Stimulated activated CD4-positive, alpha-beta T cell treated with anti-CD3 and anti-CD28 coated beads, Interleukin-12 subunit alpha, Interleukin-12 subunit beta, amount 100 ng/mL, for 48 hours (primary cell): ENCODE data around the gene ZNF439.
"Not testable (repeated sequence)": the region's sequence is repeated elsewhere in the genome, so short reads cannot be mapped to it uniquely, and the experiment has no call there.

Source experiments
- DNase-seq, 3 donors: peaks; one replicate each; pipeline ENCODE4 v3.0.0-alpha.2; 2020; ENCODE audit warnings: low read depth in 2 of 3, low spot score in 1 of 3

Gene ZNF439

DNA sequence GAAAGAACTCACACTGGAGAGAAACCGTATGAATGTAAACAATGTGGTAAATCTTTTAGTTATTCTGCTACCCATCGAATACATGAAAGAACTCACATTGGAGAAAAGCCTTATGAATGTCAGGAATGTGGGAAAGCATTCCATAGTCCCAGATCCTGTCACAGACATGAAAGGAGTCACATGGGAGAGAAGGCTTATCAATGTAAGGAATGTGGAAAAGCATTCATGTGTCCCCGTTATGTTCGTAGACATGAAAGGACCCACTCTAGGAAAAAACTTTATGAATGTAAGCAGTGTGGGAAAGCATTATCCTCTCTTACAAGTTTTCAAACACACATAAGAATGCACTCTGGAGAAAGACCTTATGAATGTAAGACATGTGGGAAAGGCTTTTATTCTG is 19.2 kb downstream of the ZNF439 start:
- not testable (repeated sequence) for DNase-seq

DNA sequence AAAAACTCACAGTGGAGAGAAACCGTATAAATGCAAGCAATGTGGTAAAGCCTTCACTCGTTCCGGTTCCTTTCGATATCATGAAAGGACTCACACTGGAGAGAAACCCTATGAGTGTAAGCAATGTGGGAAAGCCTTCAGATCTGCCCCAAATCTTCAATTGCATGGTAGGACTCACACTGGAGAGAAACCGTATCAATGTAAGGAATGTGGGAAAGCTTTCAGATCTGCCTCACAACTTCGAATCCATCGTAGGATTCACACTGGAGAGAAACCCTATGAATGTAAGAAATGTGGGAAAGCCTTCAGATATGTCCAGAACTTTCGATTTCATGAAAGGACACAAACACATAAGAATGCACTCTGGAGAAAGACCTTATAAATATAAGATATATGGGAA is 19.7 kb downstream of the ZNF439 start:
- no peak for DNase-seq

DNA sequence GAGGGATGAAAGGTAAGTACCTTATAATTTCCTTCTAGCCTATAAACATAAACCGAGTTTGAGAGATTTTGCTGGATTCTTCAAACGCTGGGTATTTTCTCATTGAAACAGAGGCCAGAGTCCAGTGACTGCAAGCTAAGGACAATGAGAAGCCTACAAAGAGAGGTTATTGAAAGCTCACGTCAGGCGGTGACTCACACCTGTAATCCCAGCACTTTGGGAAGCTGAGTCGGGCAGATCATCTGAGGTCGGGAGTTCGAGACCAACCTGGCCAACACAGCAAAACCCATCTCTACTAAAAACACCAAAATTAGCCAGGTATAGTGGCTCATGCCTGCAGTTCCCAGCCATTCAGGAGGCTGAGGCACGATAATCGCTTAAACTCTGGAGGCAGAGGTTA is 24.1 kb downstream of the ZNF439 start:
- no peak for DNase-seq

DNA sequence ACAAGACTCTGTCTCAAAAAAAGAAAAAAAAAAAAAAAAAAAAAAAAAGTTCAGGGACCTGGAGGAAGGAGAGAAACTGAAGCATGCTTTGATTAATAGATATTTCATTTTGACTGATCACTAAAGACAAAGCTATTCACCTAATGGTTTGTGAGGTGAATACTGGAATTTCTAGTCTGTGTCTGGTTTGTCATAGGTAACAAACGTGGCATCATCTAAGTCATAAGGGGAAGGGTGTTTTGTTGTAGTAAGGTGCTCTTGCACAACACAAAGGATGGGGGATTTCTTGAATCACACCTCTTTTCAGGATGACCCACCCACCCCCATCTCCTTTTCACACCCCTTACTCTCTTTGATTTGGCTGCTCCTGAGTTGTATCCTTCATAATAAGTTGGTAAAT is 25.2 kb downstream of the ZNF439 start:
- no peak for DNase-seq

DNA sequence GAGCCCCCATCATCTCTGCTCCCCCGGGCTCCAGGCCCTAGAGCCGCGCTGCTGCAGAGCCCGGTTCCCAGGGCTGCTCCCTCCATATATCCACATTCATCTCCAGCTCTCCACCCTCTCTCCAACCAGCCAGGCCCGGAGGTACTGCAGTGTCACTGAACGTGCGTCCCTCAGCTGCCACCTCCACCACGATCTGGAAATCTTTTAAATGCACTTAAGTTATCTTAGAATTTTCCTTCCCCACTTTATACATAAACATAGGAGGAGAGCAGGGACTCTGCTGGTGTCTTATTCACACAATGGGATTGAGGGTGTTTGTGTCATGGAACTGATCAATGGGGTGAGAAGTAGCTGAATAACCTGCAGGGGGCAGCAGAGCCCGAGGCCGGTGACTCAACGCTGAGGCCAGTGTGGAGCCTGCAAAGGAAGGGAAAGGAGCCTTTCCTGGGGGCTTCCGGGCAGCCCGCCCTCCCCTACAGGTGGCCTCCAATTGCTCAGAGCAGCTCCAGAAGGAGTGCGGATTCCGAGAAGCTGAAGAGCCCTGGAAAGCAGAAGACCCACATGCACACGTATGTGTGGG is 31.3 kb downstream of the ZNF439 start:
- DNase-seq = peak; percentile 31 to 47 (median 34)

DNA sequence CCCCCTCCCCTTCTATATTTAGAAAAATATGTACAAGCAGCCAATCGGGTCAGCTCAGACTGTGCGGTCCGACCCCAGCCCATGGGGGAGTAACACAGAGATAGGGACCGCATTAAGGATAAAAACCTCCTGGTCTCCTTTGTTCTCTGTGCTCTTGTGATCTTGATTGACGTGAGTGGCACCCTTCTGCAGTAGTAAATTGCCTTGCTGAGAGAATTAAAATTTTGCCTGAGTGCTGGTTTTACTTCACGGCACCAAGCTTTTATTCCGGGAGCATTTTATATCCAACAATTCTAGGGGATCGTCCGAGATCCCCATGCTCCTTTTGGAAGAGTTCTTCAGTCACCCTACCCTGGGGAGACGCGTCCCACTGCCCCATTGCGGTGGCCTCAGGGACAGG is 32.1 kb downstream of the ZNF439 start:
- no peak for DNase-seq

DNA sequence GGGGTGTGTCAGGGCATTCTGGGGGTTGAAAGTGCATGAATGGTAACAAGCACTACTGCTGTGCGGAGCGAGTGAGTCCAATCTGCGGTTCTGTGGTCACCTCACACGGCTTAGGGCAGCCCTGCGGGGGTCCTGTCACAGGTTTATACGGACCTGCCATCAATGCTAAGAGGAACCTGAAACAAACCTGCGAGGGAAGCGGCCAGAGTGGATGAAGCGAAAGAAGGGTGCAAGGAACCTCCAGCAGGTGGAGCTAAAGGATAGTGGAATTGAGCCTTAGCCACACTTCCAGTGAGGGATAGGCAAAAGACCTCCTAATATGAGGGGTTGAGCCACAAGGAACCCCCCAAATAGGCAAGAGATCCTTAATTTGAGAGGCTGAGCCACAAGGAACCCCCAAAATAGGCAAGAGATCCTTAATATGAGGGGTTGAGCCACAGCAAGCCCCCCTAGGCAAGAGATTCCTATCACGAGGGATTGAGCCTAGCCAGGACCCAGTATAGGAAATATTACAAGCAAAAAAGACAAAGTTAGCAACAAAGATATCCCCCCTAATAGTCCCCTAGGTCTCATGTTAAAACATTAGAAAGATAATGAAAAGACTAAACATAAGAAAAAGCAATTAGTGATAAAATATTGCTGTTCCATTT is 32.8 kb downstream of the ZNF439 start:
- DNase-seq = peak; percentile 18 to 69 (median 44)

DNA sequence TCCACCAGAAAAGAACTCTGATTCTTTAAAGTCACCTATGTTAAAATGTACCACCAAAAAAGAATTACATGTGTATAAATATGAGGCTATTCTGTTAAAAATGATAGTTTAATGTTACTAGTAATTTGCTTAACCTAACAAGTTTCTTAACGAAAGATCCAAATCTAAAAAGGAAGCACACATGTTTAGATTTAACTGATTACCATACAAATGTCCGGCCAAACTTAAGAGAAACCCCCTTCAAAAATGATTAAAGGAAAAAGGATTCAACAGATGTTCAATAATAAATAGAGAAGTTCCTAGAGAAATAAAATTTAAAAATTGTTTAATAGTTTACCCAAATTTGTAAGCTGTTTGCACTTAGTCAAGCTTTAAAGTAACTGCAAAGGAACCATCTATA is 34.1 kb downstream of the ZNF439 start:
- no peak for DNase-seq

DNA sequence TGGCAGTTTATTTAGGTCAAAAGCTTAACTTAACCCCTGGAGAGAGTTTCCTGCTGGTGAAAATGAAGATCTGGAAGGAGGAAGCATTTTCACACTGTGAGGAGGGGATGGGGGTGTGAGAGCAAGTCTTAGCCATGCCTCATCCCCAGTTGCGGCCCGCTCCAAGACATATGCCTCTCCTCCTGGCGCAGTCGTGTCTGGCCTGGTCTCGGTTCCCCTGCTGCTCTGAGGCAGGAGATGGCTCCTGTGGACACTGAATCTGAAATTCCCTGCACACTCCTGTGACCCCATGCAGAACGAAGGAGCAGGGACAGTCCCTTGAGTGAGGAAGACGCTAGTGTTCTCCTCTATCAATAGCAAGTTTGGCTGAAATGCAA is 38.7 kb downstream of the ZNF439 start:
- DNase-seq = no peak

DNA sequence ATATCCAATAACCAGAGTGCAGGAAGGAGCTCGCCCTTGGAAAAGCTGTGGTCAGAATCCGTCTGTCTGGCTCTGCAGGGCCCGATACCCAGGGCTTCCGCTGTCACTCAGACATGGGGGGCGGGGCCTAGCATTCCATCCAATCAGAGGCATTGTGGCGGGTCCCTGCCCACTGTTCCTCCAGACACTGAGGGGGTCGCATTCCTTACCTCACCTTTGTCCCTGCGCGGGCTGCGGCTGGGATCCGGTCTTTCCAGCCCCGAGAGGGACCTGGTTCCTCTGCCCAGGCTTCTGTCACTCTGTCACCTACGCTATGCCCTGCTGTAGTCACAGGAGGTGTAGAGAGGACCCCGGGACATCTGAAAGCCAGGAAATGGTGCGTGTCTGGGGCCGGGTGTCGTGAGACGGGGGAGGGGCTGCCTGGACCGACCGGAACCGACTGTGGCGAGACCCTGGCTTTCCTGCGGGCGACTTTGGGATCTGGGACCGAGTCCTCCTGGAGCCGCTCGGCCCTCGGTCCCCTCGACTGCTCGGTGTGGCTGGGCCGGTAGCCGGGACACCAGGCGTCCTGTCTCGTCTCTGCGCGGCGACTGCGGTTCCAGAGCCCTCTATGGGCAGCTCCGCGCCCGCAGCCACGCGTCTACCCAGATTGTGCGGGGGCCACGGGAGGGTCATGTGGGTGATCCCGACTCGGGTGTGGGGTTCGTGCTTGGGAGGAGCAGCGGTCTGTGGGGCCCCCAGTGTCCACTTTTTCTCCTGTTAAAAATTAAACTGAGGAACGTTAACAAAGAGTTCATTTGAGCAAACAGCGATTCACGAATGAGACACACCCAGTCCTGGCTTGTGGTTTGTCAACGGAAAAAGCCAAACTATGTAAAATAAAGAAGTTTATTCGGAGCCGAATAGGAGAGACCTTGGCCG is 39.3 kb downstream of the ZNF439 start, which contains the start of gene ZNF69:
Gene ZNF69, plus strand, starts transcription at position 172 of the 921 bp plus-strand sequence. Its CDS starts 142 bp downstream, at position 314.
- DNase-seq = peak; percentile 17 to 57 (median 49)

DNA sequence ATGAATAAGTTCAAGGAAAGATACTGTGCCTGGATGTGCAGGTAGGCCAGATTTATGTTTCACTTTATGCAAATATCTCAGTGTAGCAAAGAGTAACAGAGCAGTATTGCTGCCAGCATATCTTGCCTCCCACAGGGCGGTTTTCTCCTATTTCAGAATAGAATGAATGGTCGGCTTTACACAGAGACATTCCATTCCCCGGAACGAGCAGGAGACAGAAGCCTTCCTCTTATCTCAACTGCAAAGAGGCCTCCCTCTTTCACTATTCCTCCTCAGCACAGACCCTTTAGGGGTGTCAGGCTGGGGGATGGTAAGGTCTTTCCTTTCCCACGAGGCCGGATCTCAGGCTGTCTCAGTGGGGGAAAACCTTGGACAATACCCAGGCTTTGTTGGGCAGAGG is 41.4 kb downstream of the ZNF439 start:
- not testable (repeated sequence) for DNase-seq

DNA sequence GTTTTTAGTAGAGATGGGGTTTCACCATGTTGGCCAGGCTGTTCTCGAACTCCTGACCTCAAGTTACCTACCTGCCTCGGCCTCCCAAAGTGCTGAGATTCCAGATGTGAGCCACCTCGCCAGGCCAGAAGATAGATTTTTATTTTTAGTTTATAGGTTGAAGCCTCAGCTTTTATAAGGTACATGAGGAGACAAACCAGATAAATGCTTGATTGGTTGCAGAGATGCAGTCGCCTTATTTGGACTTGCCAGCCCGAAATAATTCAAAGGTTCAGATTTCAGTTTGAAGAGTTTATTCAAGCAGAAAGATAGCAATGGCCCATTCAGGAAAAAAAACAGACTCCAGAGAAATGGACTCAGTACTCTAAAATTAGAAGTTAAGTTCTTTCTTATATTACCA is 42.1 kb downstream of the ZNF439 start:
- no peak for DNase-seq

DNA sequence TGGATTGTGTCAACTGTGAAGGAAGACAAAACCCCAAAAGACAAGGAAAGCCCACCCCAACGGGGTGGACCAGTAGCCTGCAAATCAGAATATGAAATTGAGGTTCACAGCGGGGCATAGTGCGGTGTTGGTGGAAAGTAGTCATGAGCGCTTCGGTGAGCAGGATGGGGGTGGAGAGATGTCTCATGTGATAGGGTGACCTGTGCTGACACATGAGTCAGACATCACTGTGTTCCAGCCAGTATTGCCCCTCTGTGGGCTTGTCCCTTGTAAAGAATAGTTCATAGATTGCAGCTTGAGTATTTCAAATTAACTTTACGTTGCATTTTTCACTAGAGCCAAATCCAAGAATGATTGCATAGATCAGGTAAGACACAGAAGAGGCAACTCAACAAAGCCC is 46.3 kb downstream of the ZNF439 start:
- DNase-seq = no peak

DNA sequence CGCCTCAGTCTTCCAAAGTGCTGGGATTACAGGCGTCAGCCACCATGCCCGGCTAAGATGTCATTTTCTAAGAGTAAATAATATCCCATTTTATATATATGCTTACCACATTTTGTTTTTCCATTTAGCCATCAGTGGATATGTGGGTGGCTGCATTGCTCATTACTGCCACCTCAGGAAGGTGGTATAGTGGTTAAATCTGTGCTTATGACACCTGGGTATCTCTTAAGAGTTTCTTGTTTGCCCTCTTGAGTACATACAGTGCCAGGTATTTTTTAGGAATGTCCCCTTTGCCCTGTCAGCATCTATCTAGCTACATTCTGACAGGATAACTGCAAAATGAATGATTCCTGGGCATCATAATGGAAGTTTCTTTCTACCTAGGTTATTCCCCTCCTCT is 53.7 kb downstream of the ZNF439 start:
- no peak for DNase-seq

DNA sequence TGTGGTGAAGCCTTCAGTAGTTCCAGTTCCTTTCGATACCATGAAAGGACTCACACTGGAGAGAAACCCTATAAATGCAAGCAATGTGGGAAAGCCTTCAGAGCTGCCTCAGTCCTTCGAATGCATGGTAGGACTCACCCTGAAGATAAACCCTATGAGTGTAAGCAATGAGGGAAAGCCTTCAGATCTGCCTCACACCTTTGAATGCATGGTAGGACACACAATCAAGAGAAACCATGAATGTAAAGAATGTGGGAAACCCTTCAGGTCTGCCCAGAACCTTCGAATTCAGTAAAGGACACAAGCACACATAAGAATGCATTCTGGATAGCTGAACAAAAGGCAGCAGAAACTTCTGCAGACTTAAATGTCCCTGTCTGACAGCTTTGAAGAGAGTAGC is 57.4 kb downstream of the ZNF439 start:
- DNase-seq = no peak

DNA sequence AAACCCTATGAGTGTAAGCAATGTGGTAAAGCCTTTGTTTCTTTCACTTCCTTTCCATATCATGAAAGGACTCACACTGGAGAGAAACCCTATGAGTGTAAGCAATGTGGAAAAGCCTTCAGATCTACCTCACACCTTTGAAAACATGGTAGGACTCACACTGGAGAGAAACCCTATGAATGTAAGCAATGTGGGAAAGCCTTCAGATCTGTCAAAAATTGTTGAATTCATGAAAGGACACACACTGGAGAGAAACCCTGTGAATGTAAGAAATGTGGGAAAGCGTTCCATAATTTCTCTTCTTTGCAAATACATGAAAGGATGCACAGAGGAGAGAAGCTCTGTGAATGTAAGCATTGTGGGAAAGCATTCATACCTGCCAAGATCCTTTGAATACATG is 63.4 kb downstream of the ZNF439 start:
- not testable (repeated sequence) for DNase-seq

DNA sequence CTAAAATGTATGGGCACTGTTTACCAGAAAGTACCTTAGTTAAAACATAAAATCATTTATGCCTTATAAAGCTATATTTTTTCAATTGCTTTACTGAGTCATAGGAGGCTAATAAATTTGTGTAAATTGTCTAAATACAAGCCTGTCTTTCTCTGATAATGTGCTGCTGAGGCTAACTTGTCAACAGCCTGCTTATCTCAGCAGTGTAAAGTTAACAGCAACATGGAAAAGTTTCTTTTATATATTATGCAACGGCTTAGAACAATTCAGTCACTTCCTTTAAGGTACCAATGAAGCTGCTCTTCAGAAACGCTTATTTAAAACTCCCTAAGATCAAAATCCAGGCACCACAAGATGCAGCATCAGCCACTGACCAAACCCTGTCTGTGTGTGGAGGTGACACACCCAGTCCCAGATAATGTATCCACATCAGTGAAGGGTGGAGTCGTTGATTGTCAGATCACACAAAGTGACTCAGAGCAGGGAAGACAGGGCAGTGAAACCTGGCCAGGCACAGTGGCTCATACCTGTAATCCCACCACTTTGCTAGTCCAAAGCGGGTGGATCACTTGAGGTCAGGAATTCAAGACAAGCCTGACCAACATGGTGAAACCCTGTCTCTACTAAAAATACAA is 66.0 kb downstream of the ZNF439 start:
- not testable (repeated sequence) for DNase-seq
